Suppressor macrophage treated with lipopolysaccharide for 4 hours (primary cell): ENCODE data around the gene MDGA2.

ENCODE experiments used
- DNase-seq: peaks from one replicate; pipeline ENCODE4 v3.0.0-alpha.2; 2020

MDGA2 gene

DNA sequence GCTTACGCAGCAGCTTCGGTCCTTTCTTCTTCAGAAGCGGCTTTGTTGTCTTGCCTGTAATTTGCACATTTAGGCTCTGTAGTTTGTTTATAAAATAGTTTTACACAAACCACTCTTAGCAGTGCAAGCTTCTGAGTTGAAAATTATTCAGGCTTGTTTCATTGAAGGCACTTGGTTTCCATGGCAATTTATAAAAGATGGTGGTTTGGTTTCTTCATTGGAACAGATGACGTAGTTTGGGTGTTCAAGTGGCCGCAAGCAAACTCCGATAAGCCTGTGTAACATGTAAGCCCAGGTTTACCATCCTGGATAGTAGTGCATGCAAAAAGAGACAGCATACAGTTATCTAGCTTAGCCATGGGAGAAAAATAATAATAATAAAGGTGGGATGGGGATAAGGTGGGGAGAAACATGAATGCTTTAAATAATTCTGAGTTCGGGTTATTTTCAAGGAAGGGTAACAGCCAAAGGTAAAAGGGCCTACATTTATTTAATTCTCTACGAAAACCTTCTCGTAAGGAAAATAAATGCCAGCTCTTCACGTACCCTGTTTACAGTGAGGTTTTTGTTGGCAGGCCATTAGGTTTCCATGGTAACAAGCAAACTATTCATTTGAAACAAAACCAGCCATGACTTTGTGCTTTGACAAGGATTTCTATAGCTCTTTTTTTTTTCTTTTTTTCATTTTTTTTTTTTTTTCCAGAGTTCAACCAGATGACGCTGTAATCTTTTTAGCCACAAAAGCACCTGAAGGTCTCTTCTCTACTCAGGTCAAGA lies 834.3 kb downstream of the MDGA2 start:
- DNase-seq = no peak

DNA sequence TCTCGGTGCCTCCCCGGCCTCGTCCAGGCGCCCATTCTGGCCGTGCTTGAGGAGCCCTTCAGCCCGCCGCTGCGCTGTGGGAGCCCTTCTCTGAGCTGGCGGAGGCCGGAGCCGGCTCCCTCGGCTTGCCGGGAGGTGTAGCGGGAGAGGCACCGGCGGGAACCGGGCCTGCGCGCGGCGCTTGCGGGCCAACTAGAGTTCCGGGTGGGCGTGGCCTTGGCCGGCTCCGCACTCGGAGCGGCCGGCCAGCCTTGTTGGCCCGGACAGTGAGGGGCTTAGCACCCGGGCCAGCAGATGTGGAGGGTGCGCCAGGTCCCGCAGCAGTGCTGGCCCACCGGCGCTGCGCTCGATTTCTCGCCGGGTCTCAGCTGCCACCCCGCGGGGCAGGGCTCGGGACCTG lies 855.1 kb downstream of the MDGA2 start:
- DNase-seq = no peak

DNA sequence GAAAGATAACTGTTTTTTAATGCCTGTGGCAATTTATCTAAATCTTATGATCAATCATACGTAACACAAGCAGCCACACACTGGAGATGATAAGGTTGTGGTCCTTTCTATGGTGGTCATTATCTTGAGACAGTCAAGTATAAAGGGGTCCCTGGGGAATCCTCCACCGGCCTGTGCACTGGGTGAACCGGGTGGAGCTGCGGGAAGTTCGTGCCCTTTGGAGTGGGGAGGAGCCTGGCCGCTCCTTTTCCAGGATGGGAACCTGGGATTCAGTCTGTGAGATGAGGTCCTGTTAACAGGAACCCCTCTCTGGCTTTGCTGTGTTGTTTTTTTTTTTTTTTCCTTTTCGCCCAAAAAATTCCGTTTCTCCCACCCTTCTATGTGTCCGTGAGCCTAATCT lies 856.3 kb downstream of the MDGA2 start:
- no peak for DNase-seq

DNA sequence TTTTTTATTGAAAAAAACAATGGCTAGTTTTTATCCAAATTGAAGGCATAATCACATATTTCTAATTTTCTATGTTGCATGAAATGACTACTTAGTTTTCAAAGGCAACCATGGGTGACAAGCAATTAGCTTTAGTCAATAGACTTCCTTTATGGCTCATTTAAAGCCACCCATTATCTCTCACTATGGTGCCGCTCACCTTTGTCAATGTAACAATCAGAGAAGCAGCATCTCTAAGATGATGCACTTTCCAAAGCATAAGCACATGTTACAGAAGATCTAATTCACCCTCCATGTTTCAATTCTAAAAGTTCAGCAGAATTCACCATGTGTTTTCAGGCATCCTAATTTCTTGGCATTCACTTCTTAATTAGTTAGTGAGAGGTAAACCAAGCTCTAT lies 857.3 kb downstream of the MDGA2 start:
- no peak for DNase-seq

DNA sequence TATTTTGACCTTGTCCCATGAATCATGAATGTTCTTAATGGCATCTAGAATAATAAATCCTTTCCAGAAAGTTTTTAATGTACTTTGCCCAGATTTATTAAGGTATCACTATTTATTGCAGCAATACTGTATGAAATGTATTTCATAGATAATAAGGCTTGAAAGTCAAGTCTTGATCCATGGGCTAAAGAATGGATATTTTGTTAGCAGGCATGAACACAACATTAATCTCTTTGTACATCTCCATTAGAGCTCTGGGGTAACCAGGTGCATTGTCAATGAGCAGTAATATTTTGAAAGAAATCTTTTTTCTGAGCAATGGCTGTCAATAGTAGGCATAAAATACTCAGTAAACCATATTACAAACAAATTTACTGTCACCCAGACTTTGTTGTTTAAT lies 882.3 kb downstream of the MDGA2 start:
- DNase-seq = no peak
